C4-2B (cell line): ENCODE measurements around the gene EFCC1.

Experiments used
- CTCF ChIP-seq: fragments of 450-650 bp; conservative IDR thresholded peaks from 2 replicates; pipeline ENCODE4 v1.5.1; 2017; ENCODE audit warnings: mild to moderate bottlenecking
- ZFX ChIP-seq: fragments of 450-650 bp; IDR thresholded peaks from 2 replicates; pipeline ENCODE4 v1.6.1; 2017

- TF ChIP-seq CTCF, result no peak
- TF ChIP-seq ZFX, result no peak
These were observed 19.6 kb downstream of the EFCC1 start for GRCh38 chr3:129020691-129021090.
